PC-9 (cell line): Measurements from ENCODE around the gene FCRLB. TPM values are rescaled to one million over a fixed set of nuclear protein-coding genes. Genes with fewer than 3 reads are reported as not detected.
"Not testable (repeated sequence)": the region's sequence is repeated elsewhere in the genome, so short reads cannot be mapped to it uniquely, and the experiment has no call there.

Source experiments
- BruUV-seq: library from RNA; stranded (reverse); fragments of 400-500 nt; replicated peaks from 2 replicates; lab custom pipeline; 2021; lab: Mats Ljungman, UMichigan
- CTCF ChIA-PET: fragments of 300-600 bp; sonication (Branson Sonifier 250); formaldehyde crosslinking; loops from one replicate; lab custom pipeline; 2022; ENCODE audit warnings: antibody characterized with exemption; lab: Charles Lee
- POLR2A ChIA-PET: fragments of 300-600 bp; sonication (Branson Sonifier 250); formaldehyde crosslinking; loops from one replicate; lab custom pipeline; 2022; ENCODE audit warnings: antibody characterized with exemption; ENCODE audit not compliant: unreplicated experiment; lab: Charles Lee
- DNase-seq, 2 experiments: peaks; one replicate each; pipeline versions ENCODE4 v3.0.0 to v3.0.0-alpha.2; 2015 to 2022; ENCODE audit warnings: mixed read lengths in 1 of 2
- H2AFZ ChIP-seq: fragments of 200-600 bp; sonication (generic); 2 replicates; pipeline ENCODE4 v1.8.1; 2017; ENCODE audit warnings: antibody characterized with exemption
- H3F3A ChIP-seq: fragments of 200-600 bp; sonication (generic); 2 replicates; pipeline ENCODE4 v1.8.1; 2017; ENCODE audit warnings: antibody characterized with exemption, mild to moderate bottlenecking, low read depth; ENCODE audit not compliant: insufficient read depth
- H3K27ac ChIP-seq: fragments of 200-600 bp; sonication (generic); 2 replicates; pipeline ENCODE4 v1.6.1; 2016; ENCODE audit warnings: mixed run types
- H3K27me3 ChIP-seq: fragments of 200-600 bp; sonication (generic); 2 replicates; pipeline ENCODE4 v1.6.1; 2016; ENCODE audit warnings: low read depth, mixed run types; ENCODE audit not compliant: insufficient read depth
- H3K36me3 ChIP-seq: fragments of 200-600 bp; sonication (generic); 2 replicates; pipeline ENCODE4 v1.6.1; 2016; ENCODE audit warnings: low read depth, mixed run types
- H3K4me1 ChIP-seq: fragments of 200-600 bp; sonication (generic); replicated peaks from 2 replicates; pipeline ENCODE4 v1.6.1; 2016; ENCODE audit warnings: mixed run types; ENCODE audit not compliant: insufficient read depth
- H3K4me2 ChIP-seq: fragments of 200-600 bp; sonication (generic); 2 replicates; pipeline ENCODE4 v1.6.1; 2017; ENCODE audit warnings: mixed run types
- H3K4me3 ChIP-seq: fragments of 200-600 bp; sonication (generic); 2 replicates; pipeline ENCODE4 v1.6.1; 2016; ENCODE audit warnings: mixed run types
- H3K79me2 ChIP-seq: fragments of 200-600 bp; sonication (generic); 2 replicates; pipeline ENCODE4 v1.6.1; 2017; ENCODE audit warnings: low read depth, mixed run types
- H3K9me2 ChIP-seq: fragments of 200-600 bp; sonication (generic); 2 replicates; pipeline ENCODE4 v1.8.1; 2017; ENCODE audit warnings: mild to moderate bottlenecking; ENCODE audit not compliant: insufficient read depth
- H3K9me3 ChIP-seq: fragments of 200-600 bp; sonication (generic); 2 replicates; pipeline ENCODE4 v1.8.1; 2016; ENCODE audit warnings: low read depth; ENCODE audit not compliant: insufficient read depth
- H4K20me1 ChIP-seq: fragments of 200-600 bp; sonication (generic); 2 replicates; pipeline ENCODE4 v1.8.1; 2017; ENCODE audit not compliant: insufficient read depth
- EZH2 ChIP-seq: fragments of 200-600 bp; sonication (generic); IDR thresholded peaks from 2 replicates; pipeline ENCODE4 v1.8.0; 2017; ENCODE audit warnings: antibody characterized with exemption, low read depth
- intact Hi-C: fragments of 100-400 bp; cut with micrococcal nuclease; formaldehyde crosslinking; loops from one replicate; pipeline ENCODE4 v1.10.0; 2022; ENCODE audit not compliant: unreplicated experiment
- total RNA-seq: library from RNA; stranded (reverse); gene quantifications from 2 replicates; pipeline ENCODE4 v1.2.3, GENCODE V29; 2021
- TF ChIP-seq, protein P1 (sequence below): fragments of 200-600 bp; sonication (generic); conservative IDR thresholded peaks from 2 replicates; pipeline ENCODE4 v1.6.1; 2017; ENCODE audit warnings: mixed run types, antibody characterized with exemption, mild to moderate bottlenecking, moderate library complexity

The FCRLB gene
- total RNA-seq, 1 experiment from 2014 or later, result 1.0 TPM

- ChIA-PET POLR2A (interaction anchor here (0.6 to 0.7 kb wide), 3 partner anchors 17 to 1082 kb away, joined by 3 to 11 read pairs (median 5); partner anchors contain the start of gene DUSP12), CTCF (interaction anchor here (0.6 to 1.1 kb wide), 3 partner anchors 17 to 28 kb away, joined by 3 to 7 read pairs (median 3); partner anchors contain the start of gene DUSP12)
- no peaks in the 10 kb centered on the region for H3K27me3 ChIP-seq
- H3K9me3 ChIP-seq, result no peaks in the 10 kb centered on the region
- peaks cover 5% of the 10 kb centered on the region; the same call in 1 of the 2 replicates for H3F3A ChIP-seq
- peaks cover 57% of the 10 kb centered on the region for H3K79me2 ChIP-seq
- H3K4me3 ChIP-seq, result peak within 1 kb of the TSS; percentile 74
- TSS peak; percentile 68 for BruUV-seq
- intact Hi-C loops, result loop anchor here (10.0 kb wide), 1 partner anchor 542 kb away; the partner anchor contains the start of genes APOA2 and TOMM40L
- peak within 1 kb of the TSS; percentile 91 for H2AFZ ChIP-seq
- H3K4me2 ChIP-seq, result peak within 1 kb of the TSS; percentile 90
- H3K36me3 ChIP-seq, result no peaks in the 10 kb centered on the region
- 0 out of 2 replicates have a peak, but pooled peaks cover 6% of the 10 kb centered on the region for H4K20me1 ChIP-seq
- H3K4me1 ChIP-seq, result peaks cover 11% of the 10 kb centered on the region
- TF ChIP-seq, protein P1, sequence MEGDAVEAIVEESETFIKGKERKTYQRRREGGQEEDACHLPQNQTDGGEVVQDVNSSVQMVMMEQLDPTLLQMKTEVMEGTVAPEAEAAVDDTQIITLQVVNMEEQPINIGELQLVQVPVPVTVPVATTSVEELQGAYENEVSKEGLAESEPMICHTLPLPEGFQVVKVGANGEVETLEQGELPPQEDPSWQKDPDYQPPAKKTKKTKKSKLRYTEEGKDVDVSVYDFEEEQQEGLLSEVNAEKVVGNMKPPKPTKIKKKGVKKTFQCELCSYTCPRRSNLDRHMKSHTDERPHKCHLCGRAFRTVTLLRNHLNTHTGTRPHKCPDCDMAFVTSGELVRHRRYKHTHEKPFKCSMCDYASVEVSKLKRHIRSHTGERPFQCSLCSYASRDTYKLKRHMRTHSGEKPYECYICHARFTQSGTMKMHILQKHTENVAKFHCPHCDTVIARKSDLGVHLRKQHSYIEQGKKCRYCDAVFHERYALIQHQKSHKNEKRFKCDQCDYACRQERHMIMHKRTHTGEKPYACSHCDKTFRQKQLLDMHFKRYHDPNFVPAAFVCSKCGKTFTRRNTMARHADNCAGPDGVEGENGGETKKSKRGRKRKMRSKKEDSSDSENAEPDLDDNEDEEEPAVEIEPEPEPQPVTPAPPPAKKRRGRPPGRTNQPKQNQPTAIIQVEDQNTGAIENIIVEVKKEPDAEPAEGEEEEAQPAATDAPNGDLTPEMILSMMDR, result no peak
- no peak for TF ChIP-seq EZH2
- no peaks in the 10 kb centered on the region for H3K9me2 ChIP-seq
- H3K27ac ChIP-seq, result peak within 1 kb of the TSS; percentile 90
- DNase-seq, result peak; percentile 83 to 88
Measured at GRCh38 chr1:161766102-161766981, 45.0 kb downstream of the FCRLB start, which contains the start of gene ATF6. ATF6 (plus strand) TSS chr1:161766320; CDS start chr1:161766361, 41 bp downstream.

DNA sequence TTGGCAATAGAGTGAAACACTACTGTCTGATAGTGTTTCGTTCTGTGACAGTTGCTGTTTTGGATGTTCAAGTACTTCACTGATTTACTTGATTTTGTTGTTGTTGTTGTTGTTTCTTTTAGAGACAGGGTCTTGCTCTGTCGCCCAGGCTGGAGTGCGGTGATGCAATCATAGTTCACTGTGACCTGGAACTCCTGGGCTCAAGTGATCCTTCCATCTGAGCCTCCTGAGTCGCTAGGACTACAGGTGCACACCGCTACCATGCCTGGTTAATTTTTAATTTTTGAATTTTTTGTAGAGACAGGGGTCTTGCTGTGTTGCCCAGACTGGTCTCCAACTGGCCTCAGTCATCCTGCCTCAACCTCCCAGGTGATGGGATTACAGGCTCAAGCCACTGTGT is 47.1 kb downstream of the FCRLB start:
- Histone ChIP-seq H3K36me3 (no peaks in the 10 kb centered on the region), H4K20me1 (peaks cover 13% of the 10 kb centered on the region; the same call in 1 of the 2 replicates), H3K9me2 (no peaks in the 10 kb centered on the region), H3K79me2 (peaks cover 75% of the 10 kb centered on the region), H3K27me3 (no peaks in the 10 kb centered on the region), H3K4me1 (peaks cover 11% of the 10 kb centered on the region), H3K9me3 (no peaks in the 10 kb centered on the region), H3K4me3 (0 out of 2 replicates have a peak overlapping the region, but pooled peaks have one; percentile 1), H3F3A (peaks cover 5% of the 10 kb centered on the region; the same call in 1 of the 2 replicates), H3K27ac (no peak overlapping the region), H3K4me2 (no peak overlapping the region), H2AFZ (no peak overlapping the region)
- TF ChIP-seq EZH2, result no peak
- TF ChIP-seq, protein P1, result no peak
- no TSS peak for BruUV-seq
- ChIA-PET POLR2A (interaction anchor here (0.6 kb wide), 1 partner anchor 19 kb away, joined by 3 read pairs; no protein-coding TSS in a partner anchor), CTCF (no interaction called here)
- intact Hi-C loops, result loop anchor here (10.0 kb wide), 1 partner anchor 544 kb away; the partner anchor contains the start of genes APOA2 and TOMM40L
- DNase-seq, result no peak

GRCh38 chr1:161768986-161769672 is 47.8 kb downstream of the FCRLB start:
- BruUV-seq, result no TSS peak
- intact Hi-C loops, result loop anchor here (10.0 kb wide), 1 partner anchor 544 kb away; the partner anchor contains the start of genes APOA2 and TOMM40L
- no peak for TF ChIP-seq EZH2
- TF ChIP-seq, protein P1, result no peak
- Histone ChIP-seq H3K27me3 (no peaks in the 10 kb centered on the region), H3K4me1 (peaks cover 11% of the 10 kb centered on the region), H2AFZ (no peak overlapping the region), H3K4me2 (no peak overlapping the region), H3K9me3 (no peaks in the 10 kb centered on the region), H3K79me2 (peaks cover 76% of the 10 kb centered on the region), H3K9me2 (no peaks in the 10 kb centered on the region), H3K36me3 (no peaks in the 10 kb centered on the region), H3K4me3 (no peak overlapping the region), H3K27ac (no peak overlapping the region), H4K20me1 (peaks cover 16% of the 10 kb centered on the region), H3F3A (peaks cover 5% of the 10 kb centered on the region; the same call in 1 of the 2 replicates)
- ChIA-PET POLR2A (interaction anchor here (0.6 kb wide), 1 partner anchor 20 kb away, joined by 3 read pairs; no protein-coding TSS in a partner anchor), CTCF (no interaction called here)
- no peak for DNase-seq

GRCh38 chr1:161769673-161770045 is 48.3 kb downstream of the FCRLB start:
- H3F3A ChIP-seq, H3K9me3 ChIP-seq, H2AFZ ChIP-seq, POLR2A ChIA-PET, H3K4me2 ChIP-seq, H3K27me3 ChIP-seq, H3K9me2 ChIP-seq, CTCF ChIA-PET, BruUV-seq, DNase-seq, H3K4me3 ChIP-seq, H3K36me3 ChIP-seq, H3K27ac ChIP-seq: not testable (repeated sequence)
- Histone ChIP-seq H4K20me1 (peaks cover 17% of the 10 kb centered on the region), H3K4me1 (peaks cover 11% of the 10 kb centered on the region), H3K79me2 (peaks cover 80% of the 10 kb centered on the region)
- intact Hi-C loops, result loop anchor here (10.0 kb wide), 1 partner anchor 545 kb away; the partner anchor contains the start of genes APOA2 and TOMM40L
